ENCODE data around the gene LYRM1.

LYRM1 gene

DNA sequence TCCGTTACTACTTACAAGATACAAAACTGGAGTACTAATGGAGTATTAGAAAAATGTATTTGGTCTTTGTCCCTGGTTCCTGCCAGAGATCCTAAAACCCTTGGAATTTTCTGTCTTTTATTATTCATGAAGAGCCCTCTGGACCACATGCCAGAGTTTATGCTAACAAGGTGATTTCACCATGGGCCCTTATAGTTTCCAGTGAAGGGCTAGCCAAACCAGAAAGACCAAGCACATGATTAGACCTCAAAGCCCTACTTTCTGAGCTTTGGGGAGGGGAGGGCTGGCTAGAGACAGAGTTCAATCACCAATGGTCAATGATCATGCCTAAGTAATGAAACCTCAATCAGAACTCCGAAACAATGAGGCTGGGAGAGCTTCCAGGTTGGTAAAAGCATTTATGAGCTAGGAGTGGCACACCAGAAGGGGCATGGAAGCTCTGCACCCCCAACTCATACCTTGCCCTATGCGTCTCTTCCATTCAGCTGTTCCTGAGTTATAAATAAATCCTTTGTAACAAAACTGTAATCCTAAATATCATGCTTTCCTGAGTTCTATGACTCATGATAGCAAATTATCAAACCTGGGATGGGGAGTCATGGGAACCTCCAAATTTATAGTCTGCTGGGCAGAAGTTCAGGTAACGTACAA, 10.8 kb upstream of the LYRM1 start:
- 0 out of 2 replicates have a peak overlapping the region, but pooled peaks have one; percentile 14 for H3K9ac ChIP-seq (ENCODE audit: low read depth, low read length)
- H3K36me3 ChIP-seq (ENCODE audit: control insufficient read depth, insufficient read depth, low read length): peaks cover 7% of the 10 kb centered on the region
- peaks cover 12% of the 10 kb centered on the region for H3K4me1 ChIP-seq (ENCODE audit: control insufficient read depth, insufficient read depth, low read length)
- no peak overlapping the region for H3K4me3 ChIP-seq (ENCODE audit: low read depth, low read length)
- peak overlapping the region; percentile 57 for H3K27ac ChIP-seq (ENCODE audit: low read depth, low read length)
- H3K9me3 ChIP-seq (ENCODE audit: control insufficient read depth, insufficient read depth, low read length): no peaks in the 10 kb centered on the region
- H3K27me3 ChIP-seq (ENCODE audit: control insufficient read depth, insufficient read depth, low read length): no peaks in the 10 kb centered on the region

DNA sequence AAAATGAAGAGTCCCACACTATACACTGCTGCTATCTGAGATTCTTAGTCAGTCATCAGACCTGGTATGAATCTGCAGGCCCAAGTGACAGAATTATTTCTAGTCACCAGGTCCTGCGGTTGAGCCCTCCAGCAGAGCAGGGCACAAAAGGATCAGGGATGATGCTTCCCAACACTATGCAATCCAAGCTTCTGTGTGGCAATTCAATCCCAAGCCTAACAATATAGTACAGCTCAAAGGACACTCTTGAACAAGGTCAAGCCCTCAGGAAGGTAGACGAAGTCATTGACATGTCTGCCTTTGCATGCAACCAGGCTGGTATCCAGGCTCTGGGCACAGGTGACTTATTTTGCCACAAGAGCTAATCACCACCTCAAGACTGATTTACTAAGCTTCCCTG, 6.2 kb upstream of the LYRM1 start:
- no peak overlapping the region for H3K9ac ChIP-seq (ENCODE audit: low read depth, low read length)
- no peak overlapping the region for H3K27ac ChIP-seq (ENCODE audit: low read depth, low read length)
- peaks cover 30% of the 10 kb centered on the region for H3K36me3 ChIP-seq (ENCODE audit: control insufficient read depth, insufficient read depth, low read length)
- H3K27me3 ChIP-seq (ENCODE audit: control insufficient read depth, insufficient read depth, low read length): no peaks in the 10 kb centered on the region
- H3K9me3 ChIP-seq (ENCODE audit: control insufficient read depth, insufficient read depth, low read length): no peaks in the 10 kb centered on the region
- H3K4me1 ChIP-seq (ENCODE audit: control insufficient read depth, insufficient read depth, low read length): peaks cover 23% of the 10 kb centered on the region
- no peak overlapping the region for H3K4me3 ChIP-seq (ENCODE audit: low read depth, low read length)

DNA sequence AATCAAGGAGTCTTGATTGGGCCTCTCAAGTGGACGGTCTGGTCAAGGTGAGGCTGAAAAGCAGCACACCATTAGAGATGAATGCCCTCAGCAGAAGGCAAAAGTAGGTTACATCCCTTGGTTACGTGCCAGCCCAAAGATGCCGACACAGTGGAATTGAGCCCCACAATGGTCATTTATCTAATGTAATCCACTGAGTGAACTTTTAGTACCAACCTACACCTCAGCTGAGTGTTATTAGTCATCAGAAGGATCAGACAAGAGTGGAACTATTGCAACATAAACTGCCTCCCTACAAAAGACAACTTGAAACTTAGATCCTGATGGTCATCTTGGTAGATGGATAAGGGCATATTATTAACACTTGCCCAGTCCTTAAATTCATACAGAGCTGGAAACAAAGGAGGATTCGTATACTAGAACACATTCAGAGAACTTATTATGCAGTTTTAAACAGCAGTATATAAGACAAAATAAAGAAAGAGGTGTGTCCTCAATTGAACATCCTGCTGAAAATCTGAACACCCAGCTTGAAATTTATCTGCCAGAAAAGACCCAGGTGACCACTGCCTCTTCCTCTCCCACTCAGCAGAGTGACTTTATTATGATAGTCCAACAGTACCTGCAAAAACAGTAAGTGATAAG, 3.2 kb upstream of the LYRM1 start:
- no peaks in the 10 kb centered on the region for H3K27me3 ChIP-seq (ENCODE audit: control insufficient read depth, insufficient read depth, low read length)
- H3K4me3 ChIP-seq (ENCODE audit: low read depth, low read length): no peak overlapping the region
- peaks cover 30% of the 10 kb centered on the region for H3K36me3 ChIP-seq (ENCODE audit: control insufficient read depth, insufficient read depth, low read length)
- no peaks in the 10 kb centered on the region for H3K9me3 ChIP-seq (ENCODE audit: control insufficient read depth, insufficient read depth, low read length)
- H3K4me1 ChIP-seq (ENCODE audit: control insufficient read depth, insufficient read depth, low read length): peaks cover 22% of the 10 kb centered on the region
- H3K27ac ChIP-seq (ENCODE audit: low read depth, low read length): no peak overlapping the region
- H3K9ac ChIP-seq (ENCODE audit: low read depth, low read length): no peak overlapping the region

DNA sequence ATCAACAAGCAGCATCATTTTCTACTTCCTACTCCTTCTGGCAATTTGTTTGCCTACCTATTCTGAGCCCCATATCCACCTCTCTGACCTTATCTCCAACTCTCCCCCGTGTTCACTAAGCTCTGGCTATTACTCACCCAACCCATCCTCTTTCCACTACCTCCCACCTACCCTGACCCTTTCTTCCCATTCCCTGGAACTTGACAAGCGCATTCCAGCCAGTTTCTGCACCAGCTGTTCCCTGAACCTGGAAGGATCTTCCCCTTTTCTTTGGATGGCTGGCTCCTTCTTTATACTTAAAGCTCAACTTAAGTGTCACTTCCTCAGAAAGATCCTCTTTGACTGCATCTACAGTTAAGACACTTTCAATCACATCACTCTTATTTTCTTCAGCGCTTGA, 2.6 kb upstream of the LYRM1 start:
- no peaks in the 10 kb centered on the region for H3K9me3 ChIP-seq (ENCODE audit: control insufficient read depth, insufficient read depth, low read length)
- no peaks in the 10 kb centered on the region for H3K27me3 ChIP-seq (ENCODE audit: control insufficient read depth, insufficient read depth, low read length)
- H3K9ac ChIP-seq (ENCODE audit: low read depth, low read length): no peak overlapping the region
- H3K4me1 ChIP-seq (ENCODE audit: control insufficient read depth, insufficient read depth, low read length): peaks cover 25% of the 10 kb centered on the region
- H3K4me3 ChIP-seq (ENCODE audit: low read depth, low read length): no peak overlapping the region
- no peak overlapping the region for H3K27ac ChIP-seq (ENCODE audit: low read depth, low read length)
- H3K36me3 ChIP-seq (ENCODE audit: control insufficient read depth, insufficient read depth, low read length): peaks cover 34% of the 10 kb centered on the region

DNA sequence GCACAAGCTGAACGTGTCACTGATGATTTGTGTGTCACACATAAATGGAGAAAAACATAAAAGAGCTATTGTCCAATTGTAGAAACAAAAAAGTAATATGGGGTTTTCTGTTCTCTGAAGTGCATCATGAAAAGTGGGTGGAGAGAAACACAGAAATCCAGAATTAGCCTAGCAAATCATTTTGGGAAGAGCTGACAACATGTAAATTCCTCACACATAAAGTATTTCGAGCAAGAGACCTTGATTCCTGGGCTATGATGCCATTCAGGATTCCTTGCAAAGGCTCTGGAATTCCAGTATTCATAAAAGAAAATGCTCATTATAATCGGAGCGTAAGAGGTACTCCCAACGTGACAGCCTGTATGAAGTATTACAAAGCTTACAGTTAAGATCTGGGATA, 1.5 kb upstream of the LYRM1 start:
- Histone ChIP-seq H3K27ac (ENCODE audit: low read depth, low read length) (no peak overlapping the region), H3K27me3 (ENCODE audit: control insufficient read depth, insufficient read depth, low read length) (no peaks in the 10 kb centered on the region), H3K9me3 (ENCODE audit: control insufficient read depth, insufficient read depth, low read length) (no peaks in the 10 kb centered on the region), H3K36me3 (ENCODE audit: control insufficient read depth, insufficient read depth, low read length) (peaks cover 34% of the 10 kb centered on the region), H3K9ac (ENCODE audit: low read depth, low read length) (no peak overlapping the region), H3K4me3 (ENCODE audit: low read depth, low read length) (peak overlapping the region; percentile 80), H3K4me1 (ENCODE audit: control insufficient read depth, insufficient read depth, low read length) (peaks cover 31% of the 10 kb centered on the region)

DNA sequence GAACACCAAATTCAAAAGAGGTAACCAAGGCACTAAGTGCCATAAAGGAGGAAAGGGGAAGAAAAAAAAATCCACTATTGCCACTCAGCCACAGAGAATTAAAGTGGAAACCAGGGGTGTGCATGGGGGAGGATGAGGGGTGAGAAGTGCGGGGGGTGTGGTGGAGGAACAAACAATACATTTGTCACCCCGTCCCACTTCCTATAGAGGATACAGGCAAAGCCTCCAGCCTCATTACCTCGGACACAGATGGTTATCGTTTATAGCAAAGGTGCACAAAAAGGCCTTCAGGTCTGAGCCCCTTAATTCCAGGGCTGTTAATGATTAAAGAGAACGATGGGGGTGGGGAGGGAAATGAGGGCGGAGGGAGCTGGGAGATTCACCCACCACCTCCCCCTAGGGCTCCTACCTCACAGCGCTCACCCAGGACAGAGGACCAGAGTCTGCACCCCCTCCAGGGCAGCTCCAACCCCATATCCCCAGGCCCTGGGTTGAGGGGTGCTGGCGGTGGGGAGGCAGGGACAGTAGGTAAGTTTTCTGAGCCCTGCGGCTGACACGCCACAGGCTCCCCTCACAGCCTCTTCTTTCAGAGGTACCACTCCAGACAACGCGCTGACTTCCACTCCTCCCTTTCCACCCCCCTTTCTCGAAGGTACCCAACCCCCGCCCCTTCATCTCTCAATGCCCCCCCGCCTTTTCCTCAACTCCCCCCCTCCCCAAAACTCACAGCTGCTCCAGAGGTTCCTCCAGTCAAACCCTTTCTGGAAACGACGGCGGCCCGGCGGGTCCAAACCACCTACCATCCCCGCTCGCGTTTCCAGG, 883 bp upstream of the LYRM1 start:
- H3K4me1 ChIP-seq (ENCODE audit: control insufficient read depth, insufficient read depth, low read length): peaks cover 33% of the 10 kb centered on the region
- no peaks in the 10 kb centered on the region for H3K9me3 ChIP-seq (ENCODE audit: control insufficient read depth, insufficient read depth, low read length)
- no peaks in the 10 kb centered on the region for H3K27me3 ChIP-seq (ENCODE audit: control insufficient read depth, insufficient read depth, low read length)
- H3K27ac ChIP-seq (ENCODE audit: low read depth, low read length): peak overlapping the region; percentile 72
- H3K36me3 ChIP-seq (ENCODE audit: control insufficient read depth, insufficient read depth, low read length): peaks cover 28% of the 10 kb centered on the region
- peak overlapping the region; percentile 80 for H3K4me3 ChIP-seq (ENCODE audit: low read depth, low read length)
- H3K9ac ChIP-seq (ENCODE audit: low read depth, low read length): peak overlapping the region; percentile 49; the same call in 1 of the 2 replicates

DNA sequence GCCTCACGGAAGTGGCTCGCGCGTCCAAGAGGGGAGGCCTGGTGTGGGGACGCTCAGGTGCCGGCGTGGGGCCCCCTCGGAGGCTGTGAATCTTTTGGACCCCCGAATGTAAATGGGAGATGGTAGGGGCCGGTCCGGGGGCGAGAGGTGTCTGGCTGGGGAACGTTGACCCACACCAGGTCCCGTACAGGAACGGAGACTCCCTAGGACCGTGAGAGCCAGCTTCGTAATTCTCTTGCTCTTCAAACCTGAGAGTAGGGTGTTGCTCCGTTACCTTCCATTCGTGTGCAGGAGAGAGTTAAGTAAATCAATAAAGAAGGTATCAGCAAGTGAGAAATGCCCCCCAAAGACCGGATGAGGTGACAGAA, 481 bp downstream of the LYRM1 start:
- Histone ChIP-seq H3K4me1 (ENCODE audit: control insufficient read depth, insufficient read depth, low read length) (peaks cover 33% of the 10 kb centered on the region), H3K36me3 (ENCODE audit: control insufficient read depth, insufficient read depth, low read length) (peaks cover 14% of the 10 kb centered on the region), H3K4me3 (ENCODE audit: low read depth, low read length) (peak overlapping the region; percentile 69), H3K9me3 (ENCODE audit: control insufficient read depth, insufficient read depth, low read length) (no peaks in the 10 kb centered on the region), H3K9ac (ENCODE audit: low read depth, low read length) (peak overlapping the region; percentile 94), H3K27ac (ENCODE audit: low read depth, low read length) (peak overlapping the region; percentile 92), H3K27me3 (ENCODE audit: control insufficient read depth, insufficient read depth, low read length) (no peaks in the 10 kb centered on the region)

DNA sequence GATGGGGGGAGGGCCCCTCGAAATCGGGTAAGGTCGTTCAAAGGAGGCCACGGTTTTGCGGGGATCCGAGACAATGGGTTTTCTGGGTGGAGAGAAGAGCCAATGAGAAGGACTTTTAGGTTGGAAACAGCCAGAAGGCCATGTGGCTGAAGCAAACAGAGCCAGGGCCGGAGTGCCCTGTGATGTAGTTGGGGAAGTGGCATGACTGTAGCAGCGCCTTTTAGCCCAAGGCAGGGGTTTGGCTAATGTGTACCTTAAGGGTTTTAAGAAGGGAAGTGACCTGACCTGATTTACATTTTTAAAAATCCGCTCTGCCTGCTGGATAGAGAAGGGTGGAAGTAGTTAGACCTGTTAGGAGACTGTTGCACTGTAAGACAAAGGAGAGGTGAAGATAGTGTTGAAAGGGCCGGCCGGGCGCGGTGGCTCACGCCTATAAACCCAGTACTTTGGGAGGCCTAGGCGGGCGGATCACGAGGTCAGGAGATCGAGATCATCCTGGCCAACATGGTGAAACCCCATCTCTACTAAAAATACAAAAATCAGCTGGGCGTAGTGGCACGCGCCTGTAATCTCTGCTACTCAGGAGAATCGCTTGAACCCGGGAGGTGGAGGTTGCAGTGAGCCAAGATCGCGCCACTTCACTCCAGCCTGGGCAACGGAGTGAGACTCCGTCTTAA, 1.0 kb downstream of the LYRM1 start:
- H3K9ac ChIP-seq (ENCODE audit: low read depth, low read length): peak overlapping the region; percentile 94
- H3K27me3 ChIP-seq (ENCODE audit: control insufficient read depth, insufficient read depth, low read length): no peaks in the 10 kb centered on the region
- H3K4me1 ChIP-seq (ENCODE audit: control insufficient read depth, insufficient read depth, low read length): peaks cover 33% of the 10 kb centered on the region
- peak overlapping the region; percentile 69 for H3K4me3 ChIP-seq (ENCODE audit: low read depth, low read length)
- H3K9me3 ChIP-seq (ENCODE audit: control insufficient read depth, insufficient read depth, low read length): no peaks in the 10 kb centered on the region
- peak overlapping the region; percentile 92 for H3K27ac ChIP-seq (ENCODE audit: low read depth, low read length)
- H3K36me3 ChIP-seq (ENCODE audit: control insufficient read depth, insufficient read depth, low read length): peaks cover 13% of the 10 kb centered on the region; the same call in 1 of the 2 replicates

DNA sequence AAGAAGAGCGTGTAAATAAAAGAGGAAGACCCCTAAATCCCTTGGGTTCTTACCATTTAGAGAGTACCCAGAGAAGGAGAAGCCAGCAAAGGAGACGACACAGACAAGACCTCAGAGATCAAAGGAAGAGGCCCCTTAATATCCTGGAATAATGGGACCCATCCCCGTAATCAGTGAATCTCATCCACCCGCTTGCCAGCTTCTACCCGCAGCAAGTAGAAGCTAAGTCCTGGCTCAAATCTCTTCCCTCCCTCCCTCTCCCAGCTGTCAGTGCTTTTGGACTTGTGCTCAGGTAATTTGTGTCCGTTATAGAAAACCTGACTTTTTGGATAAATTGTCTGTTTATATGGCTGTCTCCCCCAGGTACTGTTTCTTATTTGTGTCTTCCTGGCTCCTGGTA, 1.9 kb downstream of the LYRM1 start:
- H3K4me3 ChIP-seq (ENCODE audit: low read depth, low read length): no peak overlapping the region
- no peaks in the 10 kb centered on the region for H3K27me3 ChIP-seq (ENCODE audit: control insufficient read depth, insufficient read depth, low read length)
- no peaks in the 10 kb centered on the region for H3K9me3 ChIP-seq (ENCODE audit: control insufficient read depth, insufficient read depth, low read length)
- no peak overlapping the region for H3K9ac ChIP-seq (ENCODE audit: low read depth, low read length)
- H3K4me1 ChIP-seq (ENCODE audit: control insufficient read depth, insufficient read depth, low read length): peaks cover 33% of the 10 kb centered on the region
- no peak overlapping the region for H3K27ac ChIP-seq (ENCODE audit: low read depth, low read length)
- H3K36me3 ChIP-seq (ENCODE audit: control insufficient read depth, insufficient read depth, low read length): peaks cover 7% of the 10 kb centered on the region; the same call in 1 of the 2 replicates

DNA sequence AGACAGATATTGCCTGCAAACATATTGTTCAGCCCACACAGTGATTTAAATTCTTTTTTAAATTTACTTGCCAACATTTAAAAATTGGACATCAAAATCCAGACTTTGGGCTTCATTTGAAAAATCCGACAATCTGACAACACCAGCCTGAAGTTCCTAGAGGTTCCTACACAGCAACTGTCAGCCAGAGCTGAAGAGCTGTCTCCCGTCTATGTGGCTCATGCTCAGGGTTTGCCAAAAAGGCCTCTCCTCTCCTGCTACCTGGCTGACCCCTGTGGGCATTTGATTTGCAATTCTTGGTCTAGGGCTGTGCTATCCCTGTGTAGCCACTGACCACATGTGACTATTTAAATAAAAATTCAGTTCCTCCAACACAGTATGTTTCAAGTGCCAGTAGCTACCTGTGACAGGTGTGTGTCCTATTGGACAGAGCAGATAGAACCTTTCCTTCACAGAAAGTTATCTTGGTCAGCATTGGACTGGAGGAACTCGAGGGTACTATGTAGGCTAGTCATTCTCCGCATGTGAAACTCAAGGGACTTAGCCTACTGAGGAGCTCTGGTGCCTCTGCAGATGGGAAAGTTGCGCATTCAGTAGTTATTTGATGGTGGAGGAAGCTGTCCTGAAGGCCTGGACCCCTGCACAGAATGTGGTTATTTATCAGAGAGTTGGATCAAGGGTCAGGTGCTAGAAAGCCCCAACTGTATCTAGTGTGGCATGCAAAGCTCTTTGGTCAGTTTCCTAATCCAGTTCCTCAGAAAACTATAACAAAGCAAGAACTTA, 2.7 kb downstream of the LYRM1 start:
- Histone ChIP-seq H3K4me1 (ENCODE audit: control insufficient read depth, insufficient read depth, low read length) (peaks cover 30% of the 10 kb centered on the region), H3K9ac (ENCODE audit: low read depth, low read length) (no peak overlapping the region)

More for the DNA sequence above, 2.7 kb downstream of the LYRM1 start:
- Histone ChIP-seq H3K9me3 (ENCODE audit: control insufficient read depth, insufficient read depth, low read length) (no peaks in the 10 kb centered on the region), H3K27ac (ENCODE audit: low read depth, low read length) (no peak overlapping the region), H3K27me3 (ENCODE audit: control insufficient read depth, insufficient read depth, low read length) (no peaks in the 10 kb centered on the region), H3K36me3 (ENCODE audit: control insufficient read depth, insufficient read depth, low read length) (0 out of 2 replicates have a peak, but pooled peaks cover 4% of the 10 kb centered on the region), H3K4me3 (ENCODE audit: low read depth, low read length) (no peak overlapping the region)

Data from HUES48 (cell line).